GM18507 (cell line): ENCODE data around the gene RAB23.

Source experiments
- DNase-seq: peaks from one replicate; pipeline ENCODE4 v3.0.0; 2011; ENCODE audit warnings: low read depth; ENCODE audit not compliant: insufficient read length; ENCODE audit errors: extremely low spot score
- FAIRE-seq: peaks from 2 replicates; lab custom pipeline; 2011; peaks lifted over from hg19 to GRCh38; lab: Jason Lieb, UNC

The RAB23 gene

DNA sequence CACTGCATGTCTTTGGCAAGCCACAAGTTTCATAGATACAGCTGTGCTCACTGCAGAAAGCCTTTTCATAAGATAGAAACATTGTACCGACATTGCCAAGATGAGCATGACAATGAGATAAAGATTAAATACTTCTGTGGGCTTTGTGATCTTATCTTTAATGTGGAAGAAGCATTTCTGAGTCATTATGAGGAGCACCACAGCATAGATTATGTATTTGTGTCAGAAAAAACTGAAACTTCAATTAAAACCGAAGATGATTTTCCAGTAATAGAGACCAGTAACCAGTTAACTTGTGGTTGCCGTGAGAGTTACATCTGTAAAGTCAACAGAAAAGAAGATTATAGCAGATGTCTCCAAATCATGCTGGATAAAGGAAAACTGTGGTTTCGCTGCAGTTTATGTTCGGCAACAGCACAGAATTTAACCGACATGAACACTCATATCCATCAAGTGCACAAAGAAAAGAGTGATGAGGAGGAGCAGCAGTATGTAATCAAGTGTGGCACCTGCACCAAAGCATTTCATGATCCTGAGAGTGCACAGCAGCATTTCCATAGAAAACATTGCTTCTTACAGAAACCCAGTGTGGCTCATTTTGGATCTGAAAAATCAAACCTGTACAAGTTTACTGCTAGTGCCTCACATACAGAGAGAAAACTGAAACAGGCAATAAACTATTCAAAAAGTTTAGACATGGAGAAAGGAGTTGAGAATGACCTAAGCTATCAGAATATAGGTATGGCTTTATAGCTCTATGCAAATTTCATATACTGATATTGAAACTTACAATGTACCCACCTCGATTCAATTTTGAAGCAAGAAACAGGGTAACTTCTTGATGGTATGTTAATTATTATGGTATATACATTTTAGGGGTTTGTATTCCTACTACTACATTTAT, 73.9 kb downstream of the RAB23 start:
- no peak for DNase-seq
- FAIRE-seq = no peak

DNA sequence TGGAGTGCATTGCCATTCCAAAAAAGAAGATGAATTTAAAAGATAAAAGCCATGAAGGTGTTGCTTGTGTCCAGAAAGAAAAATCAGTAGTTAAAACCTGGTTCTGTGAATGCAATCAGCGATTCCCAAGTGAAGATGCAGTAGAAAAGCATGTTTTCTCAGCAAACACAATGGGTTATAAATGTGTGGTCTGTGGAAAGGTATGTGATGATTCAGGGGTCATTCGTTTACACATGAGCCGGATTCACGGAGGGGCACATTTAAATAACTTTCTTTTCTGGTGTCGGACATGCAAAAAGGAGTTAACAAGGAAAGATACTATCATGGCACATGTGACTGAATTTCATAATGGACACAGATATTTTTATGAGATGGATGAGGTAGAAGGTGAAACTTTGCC, 74.7 kb downstream of the RAB23 start:
- no peak for DNase-seq
- FAIRE-seq = no peak

DNA sequence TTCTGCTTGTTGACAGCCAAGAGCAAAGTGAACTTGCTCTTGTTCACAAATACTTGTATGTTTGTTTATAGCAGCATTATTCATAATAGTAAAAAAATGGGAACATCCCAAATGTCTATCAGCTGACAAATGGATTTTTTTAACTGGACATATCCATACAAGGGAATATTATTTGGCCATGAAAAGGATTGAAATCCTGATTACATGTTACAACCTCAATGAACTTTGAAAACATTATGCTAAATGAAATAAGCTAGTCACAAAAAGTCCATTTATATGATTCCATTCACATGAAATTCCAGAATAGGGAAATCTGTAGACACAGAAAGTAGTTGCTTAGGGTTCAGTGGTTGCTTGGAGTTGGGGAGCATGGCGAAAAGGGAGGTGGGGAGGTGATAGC, 78.4 kb downstream of the RAB23 start:
- FAIRE-seq (no peak), DNase-seq (no peak)

DNA sequence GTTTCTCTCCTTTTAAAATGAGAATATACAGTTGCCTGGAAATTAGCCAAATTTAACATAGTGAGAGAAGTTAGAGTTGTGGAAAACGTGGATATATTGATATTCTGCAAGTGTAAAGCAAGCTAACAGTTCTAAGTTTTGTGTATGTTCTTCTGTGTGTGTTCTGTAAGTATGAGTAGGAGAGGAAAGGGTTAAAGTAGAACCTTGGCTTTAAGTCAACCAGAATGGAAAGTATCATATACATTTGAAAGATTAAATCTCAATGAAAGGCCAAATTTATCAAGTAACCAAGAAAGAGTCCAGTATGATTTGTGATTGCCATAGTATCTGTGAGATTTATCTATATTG, 80.0 kb downstream of the RAB23 start:
- no peak for FAIRE-seq

DNA sequence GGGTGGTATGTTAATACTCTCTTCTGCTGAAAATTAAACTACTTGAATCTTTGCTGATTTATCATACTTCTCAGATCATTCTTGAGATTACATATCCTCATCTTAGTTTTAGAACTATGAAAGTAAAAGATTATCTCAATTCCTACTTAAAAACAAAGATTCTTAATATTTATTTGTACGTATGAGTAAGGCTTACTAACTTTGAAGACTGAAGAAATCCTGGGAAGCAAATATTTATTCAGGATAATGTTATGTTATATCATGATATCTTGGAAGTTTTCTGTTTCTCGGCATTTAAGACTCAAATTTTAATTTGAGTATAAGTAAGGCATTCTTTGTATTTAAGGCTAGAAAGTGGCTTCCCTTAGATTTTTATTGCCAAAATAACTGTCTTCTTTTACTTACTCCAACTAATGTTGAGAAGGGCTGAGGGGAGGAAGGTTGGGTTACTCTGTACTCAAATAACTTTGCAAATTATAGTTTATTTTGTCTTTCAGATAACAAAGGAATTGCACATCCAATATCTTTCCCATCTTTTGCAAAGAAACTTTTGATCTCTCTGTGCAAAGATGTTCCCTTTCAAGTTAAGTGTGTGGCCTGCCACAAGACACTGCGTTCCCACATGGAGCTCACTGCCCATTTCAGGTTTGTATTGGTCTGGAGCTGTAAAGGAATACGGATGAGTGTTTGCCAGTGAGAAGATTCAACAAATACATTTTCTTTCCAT, 80.5 kb downstream of the RAB23 start:
- FAIRE-seq = no peak

More for the DNA sequence above, 80.0 kb downstream of the RAB23 start:
- no peak for DNase-seq

DNA sequence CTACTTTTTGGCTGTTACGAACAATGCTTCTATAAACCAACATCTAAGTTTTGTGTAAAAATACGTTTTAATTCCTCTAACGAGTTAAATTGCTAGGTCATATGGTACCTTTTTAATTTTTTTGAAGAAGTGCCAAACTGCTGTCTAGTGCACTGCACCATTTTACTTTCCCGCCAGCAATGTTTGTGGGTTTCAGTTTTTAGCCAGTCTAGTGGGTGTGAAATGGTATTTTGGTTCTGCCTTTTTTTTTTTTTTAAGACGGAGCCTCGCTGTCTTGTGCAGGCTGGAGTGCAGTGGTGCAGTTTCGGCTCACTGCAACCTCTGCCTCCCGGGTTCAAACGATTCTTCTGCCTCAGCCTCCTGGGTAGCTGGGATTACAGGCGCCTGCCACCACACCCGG, 84.1 kb downstream of the RAB23 start:
- no peak for DNase-seq
- no peak for FAIRE-seq

More for the DNA sequence above, 80.5 kb downstream of the RAB23 start:
- no peak for DNase-seq

DNA sequence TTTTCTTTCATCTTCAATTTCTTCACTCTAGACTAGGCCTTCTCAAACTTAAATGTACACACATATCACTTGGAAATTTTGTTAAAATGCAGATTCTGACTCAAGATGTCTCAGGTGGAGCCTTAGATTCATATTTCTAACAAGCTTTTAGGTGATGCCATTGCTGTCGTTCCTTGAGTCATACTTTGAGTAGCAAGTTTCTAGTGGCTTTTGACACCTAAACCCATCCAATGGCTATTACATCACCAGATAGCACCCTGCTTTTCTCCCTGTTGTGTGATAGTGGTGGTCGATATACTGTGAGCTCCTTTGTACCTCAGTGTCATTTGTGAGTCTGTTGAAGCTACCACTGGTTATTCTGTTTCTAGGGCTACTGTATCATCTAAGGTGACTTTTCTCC, 84.8 kb downstream of the RAB23 start:
- FAIRE-seq (no peak), DNase-seq (no peak)
